ENCODE measurements around the gene KLF14. TPM values are rescaled to one million over a fixed set of nuclear protein-coding genes. Genes with fewer than 3 reads are reported as not detected.
A peak's percentile ranks its signal among the peaks of the same experiment; 100 is the strongest.
"Not testable (repeated sequence)": the region's sequence is repeated elsewhere in the genome, so short reads cannot be mapped to it uniquely, and the experiment has no call there.

KLF14 gene
- polyA plus RNA-seq, 4 donors, result 0.56 to 0.77 (median 0.68) TPM

- DNase-seq (ENCODE audit: low read depth in 4 of 4, low spot score in 3 of 4), result peak; percentile 62 to 78 (median 74)
Measured at GRCh38 chr7:130721486-130722277, 12.3 kb downstream of the KLF14 start.

GRCh38 chr7:130719541-130719940 lies 14.5 kb downstream of the KLF14 start:
- DNase-seq (ENCODE audit: low read depth in 4 of 4, low spot score in 3 of 4), result no peak

GRCh38 chr7:130712416-130712815 lies 21.6 kb downstream of the KLF14 start:
- no peak for DNase-seq (ENCODE audit: low read depth in 4 of 4, low spot score in 3 of 4)

GRCh38 chr7:130708766-130709165 lies 25.2 kb downstream of the KLF14 start:
- DNase-seq (ENCODE audit: low read depth in 4 of 4, low spot score in 3 of 4), result no peak

GRCh38 chr7:130708001-130708400 lies 26.0 kb downstream of the KLF14 start:
- no peak for DNase-seq (ENCODE audit: low read depth in 4 of 4, low spot score in 3 of 4)

GRCh38 chr7:130703851-130704250 lies 30.2 kb downstream of the KLF14 start:
- no peak for DNase-seq (ENCODE audit: low read depth in 4 of 4, low spot score in 3 of 4)

- DNase-seq (ENCODE audit: low read depth in 4 of 4, low spot score in 3 of 4), result no peak
Measured at GRCh38 chr7:130701650-130702049, 32.4 kb downstream of the KLF14 start.

GRCh38 chr7:130700760-130701159 lies 33.2 kb downstream of the KLF14 start:
- no peak for DNase-seq (ENCODE audit: low read depth in 4 of 4, low spot score in 3 of 4)

GRCh38 chr7:130699686-130700085 lies 34.3 kb downstream of the KLF14 start:
- DNase-seq (ENCODE audit: low read depth in 4 of 4, low spot score in 3 of 4), result no peak

GRCh38 chr7:130697820-130698219 lies 36.2 kb downstream of the KLF14 start:
- no peak for DNase-seq (ENCODE audit: low read depth in 4 of 4, low spot score in 3 of 4)

- DNase-seq (ENCODE audit: low read depth in 4 of 4, low spot score in 3 of 4), result peak in 1 of 4 donors; percentile 7
Measured at GRCh38 chr7:130695840-130696239, 38.2 kb downstream of the KLF14 start.

GRCh38 chr7:130692396-130692795 lies 41.6 kb downstream of the KLF14 start:
- not testable (repeated sequence) for DNase-seq (ENCODE audit: low read depth in 4 of 4, low spot score in 3 of 4)

GRCh38 chr7:130689683-130690082 lies 44.3 kb downstream of the KLF14 start:
- no peak for DNase-seq (ENCODE audit: low read depth in 4 of 4, low spot score in 3 of 4)

GRCh38 chr7:130683026-130683425 lies 51.0 kb downstream of the KLF14 start:
- no peak for DNase-seq (ENCODE audit: low read depth in 4 of 4, low spot score in 3 of 4)

Other genes starting within 250 kb of the KLF14 start
- gene MEST, start 242.1 kb downstream of the KLF14 start, polyA plus RNA-seq (ENCODE audit: insufficient read length in 4 of 4), result 100 to 1,000 TPM; 725 to 850 (median 775) TPM
- 10 to 100 TPM; 55.5 to 69.7 (median 63.9) TPM for gene COPG2, start 65.5 kb downstream of the KLF14 start, polyA plus RNA-seq (ENCODE audit: insufficient read length in 4 of 4)
- under 1 TPM in 2 of 4 donors, not detected in 2; 0.06 to 0.21 TPM for gene TSGA13, start 47.7 kb downstream of the KLF14 start, polyA plus RNA-seq (ENCODE audit: insufficient read length in 4 of 4)